Coronary artery (tissue), 2 donors: ENCODE results near the gene POU5F2.

Source experiments
- DNase-seq: peaks from one replicate; pipeline ENCODE4 v3.0.0-alpha.2; 2017; ENCODE audit warnings: low spot score
- H3K27ac ChIP-seq, 2 donors: fragments of 200-600 bp; sonication (generic); one replicate each; pipeline ENCODE4 v1.5.1; 2016 to 2019
- H3K4me3 ChIP-seq: fragments of 200-600 bp; sonication (generic); 2 replicates; pipeline ENCODE4 v1.5.1; 2016; ENCODE audit warnings: mild to moderate bottlenecking, moderate library complexity
- TF ChIP-seq, protein P1 (sequence below): fragments of 200-600 bp; sonication (generic); IDR thresholded peaks from one replicate; pipeline ENCODE4 v1.5.1; 2019; ENCODE audit warnings: antibody characterized with exemption

POU5F2 gene

DNA sequence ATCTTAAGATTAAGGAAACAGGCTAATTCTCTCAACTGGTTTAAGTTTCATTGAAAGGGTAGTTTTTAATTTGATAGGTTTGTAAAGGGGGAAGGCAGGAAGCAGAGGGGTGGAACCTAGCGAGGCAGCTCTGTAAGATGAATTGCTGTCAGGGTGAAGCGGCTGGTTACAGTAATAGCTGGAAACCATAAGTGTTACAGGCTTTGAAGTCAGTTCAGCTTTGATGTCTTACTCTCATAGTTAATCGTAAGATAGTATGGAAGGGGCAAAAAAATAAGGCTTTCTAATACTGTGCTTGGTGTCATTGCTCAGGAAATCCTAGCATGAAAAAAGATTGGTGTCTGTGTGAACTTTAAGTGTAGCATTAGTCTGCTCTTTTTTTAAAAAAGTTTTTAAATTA is 20.3 kb downstream of the POU5F2 start:
- TF ChIP-seq, protein P1, sequence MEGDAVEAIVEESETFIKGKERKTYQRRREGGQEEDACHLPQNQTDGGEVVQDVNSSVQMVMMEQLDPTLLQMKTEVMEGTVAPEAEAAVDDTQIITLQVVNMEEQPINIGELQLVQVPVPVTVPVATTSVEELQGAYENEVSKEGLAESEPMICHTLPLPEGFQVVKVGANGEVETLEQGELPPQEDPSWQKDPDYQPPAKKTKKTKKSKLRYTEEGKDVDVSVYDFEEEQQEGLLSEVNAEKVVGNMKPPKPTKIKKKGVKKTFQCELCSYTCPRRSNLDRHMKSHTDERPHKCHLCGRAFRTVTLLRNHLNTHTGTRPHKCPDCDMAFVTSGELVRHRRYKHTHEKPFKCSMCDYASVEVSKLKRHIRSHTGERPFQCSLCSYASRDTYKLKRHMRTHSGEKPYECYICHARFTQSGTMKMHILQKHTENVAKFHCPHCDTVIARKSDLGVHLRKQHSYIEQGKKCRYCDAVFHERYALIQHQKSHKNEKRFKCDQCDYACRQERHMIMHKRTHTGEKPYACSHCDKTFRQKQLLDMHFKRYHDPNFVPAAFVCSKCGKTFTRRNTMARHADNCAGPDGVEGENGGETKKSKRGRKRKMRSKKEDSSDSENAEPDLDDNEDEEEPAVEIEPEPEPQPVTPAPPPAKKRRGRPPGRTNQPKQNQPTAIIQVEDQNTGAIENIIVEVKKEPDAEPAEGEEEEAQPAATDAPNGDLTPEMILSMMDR = no peak
- no peak overlapping the region for H3K27ac ChIP-seq

DNA sequence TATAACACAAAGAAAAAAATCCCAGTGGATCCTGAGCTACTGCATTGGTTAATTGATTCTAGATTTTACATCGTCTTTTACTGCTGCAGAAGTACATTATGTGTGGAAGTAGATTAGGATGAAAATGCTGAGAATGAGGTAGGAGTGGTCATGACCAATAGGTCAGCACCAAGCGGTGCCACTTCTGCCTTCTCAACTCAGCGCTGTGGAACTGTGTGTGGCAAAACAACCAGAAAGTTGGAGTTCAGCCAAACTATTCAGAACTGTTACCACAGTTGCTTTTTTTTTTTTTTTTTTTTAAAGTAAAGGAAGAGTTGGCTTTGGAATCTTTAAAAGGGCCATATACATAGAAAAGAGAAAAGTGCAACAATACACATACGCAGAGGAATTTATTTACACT is 24.2 kb downstream of the POU5F2 start:
- TF ChIP-seq, protein P1 = no peak

More for the DNA sequence above, 20.3 kb downstream of the POU5F2 start:
- no peak for DNase-seq
- H3K4me3 ChIP-seq = no peak overlapping the region

DNA sequence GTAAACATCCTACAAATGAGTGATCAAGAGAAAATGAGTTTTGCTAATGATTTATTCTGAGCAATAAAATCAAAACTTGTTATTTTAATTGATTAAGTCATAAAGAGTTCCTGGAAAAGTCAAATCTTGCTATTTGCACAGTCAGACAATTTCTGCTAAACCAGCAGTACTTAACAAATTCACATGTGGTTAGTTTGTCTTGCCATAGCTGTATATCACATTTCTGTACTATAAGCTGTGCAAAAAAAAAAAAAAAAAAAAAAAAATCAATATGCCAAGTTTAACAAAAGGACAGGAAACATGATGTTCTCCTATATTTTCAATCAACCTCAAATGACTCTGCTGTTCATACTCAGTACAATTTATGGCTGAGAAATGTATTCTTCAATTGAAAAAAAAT is 24.9 kb downstream of the POU5F2 start:
- TF ChIP-seq, protein P1 = no peak
- DNase-seq = no peak
- Histone ChIP-seq H3K27ac (no peak overlapping the region), H3K4me3 (no peak overlapping the region)

More for the DNA sequence above, 24.2 kb downstream of the POU5F2 start:
- no peak overlapping the region for H3K4me3 ChIP-seq
- DNase-seq = no peak
- no peak overlapping the region for H3K27ac ChIP-seq

DNA sequence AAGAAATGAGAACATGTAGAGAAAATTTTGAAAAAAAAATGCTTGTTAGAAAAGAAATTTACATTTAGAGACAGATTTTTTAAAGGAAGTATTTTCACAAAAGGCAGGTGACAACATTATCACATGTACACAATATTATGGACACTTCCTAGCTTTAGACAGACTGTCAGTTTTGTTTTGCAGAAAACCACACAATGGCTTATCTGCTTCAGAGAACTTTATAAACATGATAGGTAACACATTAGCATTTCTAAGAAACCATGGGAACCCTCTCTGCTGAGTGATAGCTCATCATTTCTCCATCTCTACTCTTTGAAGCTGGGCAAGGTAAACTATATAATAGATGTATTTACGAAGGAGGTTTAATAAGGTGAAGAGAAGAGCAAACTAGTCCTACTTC is 25.6 kb downstream of the POU5F2 start:
- TF ChIP-seq, protein P1 = no peak
- no peak overlapping the region for H3K27ac ChIP-seq
- no peak for DNase-seq
- H3K4me3 ChIP-seq = no peak overlapping the region

DNA sequence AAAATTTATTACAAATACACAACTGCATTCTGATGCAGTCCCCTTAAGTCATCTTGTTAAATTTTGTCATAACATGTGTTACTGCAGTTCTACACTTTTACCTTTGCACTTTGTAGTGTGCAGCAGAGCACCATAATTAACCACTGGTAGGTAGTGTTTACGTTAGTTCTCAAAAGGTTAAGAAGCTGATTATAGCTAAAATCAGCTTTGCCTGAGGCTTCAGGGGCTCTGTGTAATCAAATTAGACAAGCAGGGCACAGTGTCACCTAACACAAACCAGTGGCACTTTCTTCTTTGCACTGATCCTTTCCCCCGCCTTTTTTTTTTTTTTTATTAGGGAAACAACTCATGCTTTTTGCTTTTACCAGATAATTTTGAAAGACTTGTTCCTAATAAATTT is 26.1 kb downstream of the POU5F2 start:
- TF ChIP-seq, protein P1 = no peak
- no peak for DNase-seq
- H3K27ac ChIP-seq = no peak overlapping the region
- no peak overlapping the region for H3K4me3 ChIP-seq

DNA sequence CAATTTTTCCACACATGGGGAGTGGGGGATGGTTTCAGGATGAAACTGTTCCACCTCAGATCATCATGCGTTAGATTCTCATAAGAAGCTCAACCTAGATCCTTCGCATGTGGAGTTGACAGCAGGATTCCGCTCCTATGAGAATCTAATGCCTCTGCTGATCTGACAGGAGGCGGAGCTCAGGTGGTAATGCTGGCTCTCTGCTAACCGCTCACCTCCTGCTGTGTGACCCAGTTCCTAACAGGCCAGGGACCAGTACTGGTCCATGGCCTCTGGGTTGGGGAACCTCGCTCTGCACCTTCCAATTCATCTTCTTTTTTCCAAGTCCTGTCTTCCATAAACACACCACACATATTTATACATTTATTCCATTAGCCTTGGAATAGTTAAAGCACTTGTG is 33.0 kb downstream of the POU5F2 start:
- H3K27ac ChIP-seq = no peak overlapping the region
- no peak overlapping the region for H3K4me3 ChIP-seq
- TF ChIP-seq, protein P1 = no peak
- DNase-seq = no peak

DNA sequence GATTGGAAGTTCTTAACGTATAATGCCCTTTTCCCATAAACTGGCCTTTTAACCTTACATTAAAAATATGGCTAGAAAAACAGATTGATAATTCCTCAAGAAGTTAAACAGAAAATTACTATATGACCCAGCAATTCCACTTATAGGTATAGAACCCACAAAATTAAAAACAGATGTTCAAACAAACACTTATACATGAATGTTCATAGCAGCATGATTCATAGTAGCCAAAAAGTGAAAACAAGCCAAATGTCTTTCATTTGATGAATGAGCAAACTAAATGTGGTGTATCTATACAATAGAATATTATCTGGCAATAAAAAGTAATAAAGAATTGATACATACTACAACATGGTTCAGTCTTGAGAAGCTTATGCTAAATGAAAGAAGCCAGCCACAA is 35.5 kb downstream of the POU5F2 start:
- Histone ChIP-seq H3K27ac (no peak overlapping the region), H3K4me3 (no peak overlapping the region)
- DNase-seq = no peak
- TF ChIP-seq, protein P1 = no peak
